Left lobe of liver (tissue), 2 donors: ENCODE results near the gene PCDHGB4. TPM values are rescaled to one million over a fixed set of nuclear protein-coding genes. Genes with fewer than 3 reads are reported as not detected.
A peak's percentile ranks its signal among the peaks of the same experiment; 100 is the strongest.
"Not testable (repeated sequence)": the region's sequence is repeated elsewhere in the genome, so short reads cannot be mapped to it uniquely, and the experiment has no call there.

Experiments used
- ATAC-seq: fragments of 200-7000 bp; cut with Tn5 transposase; one replicate; pipeline ENCODE4 v1.9.1; 2020; ENCODE audit warnings: mild to moderate bottlenecking, moderate library complexity
- DNase-seq: peaks from one replicate; pipeline ENCODE4 v3.0.0-alpha.2; 2020; ENCODE audit warnings: low spot score
- total RNA-seq: library from RNA; stranded (reverse); gene quantifications from one replicate; pipeline ENCODE4 v1.2.1, GENCODE V29; 2021
- donor health status: DM: no; HTN: no; CAD: no; lungs with moderate emphysema.
- donor health status: DM: no; HTN: yes; CAD: no.

Gene PCDHGB4
- total RNA-seq, 1 donor from 2014 or later: 2.2 TPM

- ATAC-seq (no peak), DNase-seq (no peak)
These were observed 35.3 kb downstream of the PCDHGB4 start for GRCh38 chr5:141422742-141423291.

DNA sequence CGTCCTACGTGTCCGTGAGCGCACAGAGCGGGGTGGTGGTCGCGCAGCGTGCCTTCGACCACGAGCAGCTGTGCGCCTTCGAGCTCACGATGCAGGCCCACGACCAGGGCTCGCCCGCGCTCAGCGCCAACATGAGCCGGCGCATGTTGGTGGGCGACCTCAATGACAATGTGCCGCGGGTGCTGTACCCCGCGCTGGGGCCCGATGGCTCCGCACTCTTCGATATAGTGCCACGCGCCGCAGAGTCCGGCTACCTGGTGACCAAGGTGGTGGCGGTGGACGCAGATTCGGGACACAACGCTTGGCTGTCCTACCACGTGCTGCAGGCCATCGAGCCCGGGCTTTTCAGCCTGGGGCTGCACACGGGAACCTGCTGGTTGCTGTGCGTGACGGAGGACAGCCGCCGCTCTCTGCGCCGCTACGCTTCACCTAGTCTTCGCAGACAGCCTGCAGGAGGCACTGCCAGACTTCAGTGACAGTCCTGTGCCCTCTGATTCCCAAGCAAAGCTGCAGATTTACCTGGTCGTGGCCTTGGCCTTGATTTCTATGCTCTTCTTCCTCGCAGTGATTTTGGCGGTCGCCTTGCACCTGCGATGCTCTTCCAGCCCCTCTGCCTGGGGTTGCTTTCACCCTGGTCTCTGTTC, 40.4 kb downstream of the PCDHGB4 start:
- no peak for ATAC-seq
- DNase-seq: no peak

- peak; percentile 68 for ATAC-seq
These were observed 43.0 kb downstream of the PCDHGB4 start, which contains the start of gene PCDHGA12 for GRCh38 chr5:141430332-141431113. TSS of gene PCDHGA12 (plus strand) at chr5:141430507. CDS start at chr5:141430760, 253 bp downstream.

GRCh38 chr5:141431286-141431685, 43.8 kb downstream of the PCDHGB4 start:
- DNase-seq: no peak
- ATAC-seq: no peak

More at GRCh38 chr5:141430332-141431113, 43.0 kb downstream of the PCDHGB4 start, which contains the start of gene PCDHGA12:
- DNase-seq: no peak

DNA sequence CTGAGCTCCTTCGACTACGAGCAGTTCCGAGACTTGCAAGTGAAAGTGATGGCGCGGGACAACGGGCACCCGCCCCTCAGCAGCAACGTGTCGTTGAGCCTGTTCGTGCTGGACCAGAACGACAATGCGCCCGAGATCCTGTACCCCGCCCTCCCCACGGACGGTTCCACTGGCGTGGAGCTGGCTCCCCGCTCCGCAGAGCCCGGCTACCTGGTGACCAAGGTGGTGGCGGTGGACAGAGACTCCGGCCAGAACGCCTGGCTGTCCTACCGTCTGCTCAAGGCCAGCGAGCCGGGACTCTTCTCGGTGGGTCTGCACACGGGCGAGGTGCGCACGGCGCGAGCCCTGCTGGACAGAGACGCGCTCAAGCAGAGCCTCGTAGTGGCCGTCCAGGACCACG, 44.8 kb downstream of the PCDHGB4 start:
- not testable (repeated sequence) for ATAC-seq, DNase-seq

DNA sequence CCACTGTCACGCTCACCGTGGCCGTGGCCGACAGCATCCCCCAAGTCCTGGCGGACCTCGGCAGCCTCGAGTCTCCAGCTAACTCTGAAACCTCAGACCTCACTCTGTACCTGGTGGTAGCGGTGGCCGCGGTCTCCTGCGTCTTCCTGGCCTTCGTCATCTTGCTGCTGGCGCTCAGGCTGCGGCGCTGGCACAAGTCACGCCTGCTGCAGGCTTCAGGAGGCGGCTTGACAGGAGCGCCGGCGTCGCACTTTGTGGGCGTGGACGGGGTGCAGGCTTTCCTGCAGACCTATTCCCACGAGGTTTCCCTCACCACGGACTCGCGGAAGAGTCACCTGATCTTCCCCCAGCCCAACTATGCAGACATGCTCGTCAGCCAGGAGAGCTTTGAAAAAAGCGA, 45.2 kb downstream of the PCDHGB4 start:
- not testable (repeated sequence) for DNase-seq, ATAC-seq

DNA sequence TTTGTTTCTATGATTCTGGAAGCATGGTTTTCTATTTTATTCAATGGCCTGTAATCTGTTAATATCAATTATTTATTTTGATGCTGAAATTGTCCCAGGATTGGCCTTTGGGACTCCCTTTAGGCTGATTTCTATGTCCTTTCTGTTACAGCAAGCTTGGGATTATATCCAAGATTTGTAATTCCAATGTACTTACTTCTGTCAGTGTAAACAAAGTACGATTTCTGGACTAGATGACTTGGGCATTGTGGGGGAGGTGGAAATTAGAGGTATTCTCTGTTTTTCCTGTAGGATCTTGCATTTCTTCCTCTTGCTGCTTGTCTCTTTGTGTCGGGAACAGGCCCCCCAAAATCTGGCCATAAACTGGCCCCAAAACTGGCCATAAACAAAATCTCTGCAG, 46.5 kb downstream of the PCDHGB4 start:
- no peak for DNase-seq
- ATAC-seq: no peak

GRCh38 chr5:141437221-141437620, 49.7 kb downstream of the PCDHGB4 start:
- no peak for ATAC-seq
- no peak for DNase-seq

DNA sequence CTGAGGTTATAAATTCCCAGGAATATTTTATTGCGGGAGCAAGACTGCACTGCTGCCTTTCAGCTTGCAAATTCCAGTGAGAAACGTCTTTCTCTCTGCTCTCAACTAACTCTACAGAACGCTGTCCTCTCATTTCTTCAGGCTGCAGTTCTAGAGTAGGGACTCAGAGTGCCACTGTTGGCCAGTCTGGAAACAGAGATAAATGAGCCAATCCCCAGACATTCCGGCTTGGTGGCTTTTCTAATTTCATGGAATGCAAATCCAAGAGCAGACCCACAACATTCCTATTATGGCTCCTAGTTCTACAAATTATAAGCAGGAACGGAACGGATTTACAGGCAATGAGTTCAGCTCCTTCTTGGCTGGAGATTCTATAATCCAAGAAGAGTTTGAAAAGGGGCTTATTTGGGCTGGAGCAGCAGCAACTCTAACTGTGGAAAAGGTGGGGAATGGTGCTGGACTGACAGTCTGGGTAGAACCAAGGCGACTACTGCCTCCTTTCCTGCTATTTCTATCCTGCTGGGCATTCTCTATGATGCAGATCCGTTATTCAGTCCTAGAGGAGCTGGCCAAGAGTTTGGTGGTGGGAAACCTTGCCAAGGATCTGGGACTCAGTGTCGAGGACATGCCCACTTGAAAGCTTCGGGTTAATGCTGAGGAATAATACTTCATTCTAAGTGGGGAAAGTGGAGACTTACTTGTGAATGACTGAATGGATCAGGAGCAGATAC, 52.1 kb downstream of the PCDHGB4 start:
- ATAC-seq: no peak
- no peak for DNase-seq

Other genes starting within 250 kb of the PCDHGB4 start
- gene PCDHB6, start 237.6 kb upstream of the PCDHGB4 start, total RNA-seq: 0.10 TPM
- gene PCDHB7, start 215.1 kb upstream of the PCDHGB4 start, total RNA-seq: 0.25 TPM
- not detected for gene PCDHB8, start 209.9 kb upstream of the PCDHGB4 start, total RNA-seq
- 0.58 TPM for gene PCDHB16, start 205.3 kb upstream of the PCDHGB4 start, total RNA-seq
- gene PCDHB9, start 200.5 kb upstream of the PCDHGB4 start, total RNA-seq: 0.05 TPM
- gene PCDHB10, start 195.3 kb upstream of the PCDHGB4 start, total RNA-seq: 0.28 TPM
- gene PCDHB11, start 188.1 kb upstream of the PCDHGB4 start, total RNA-seq: 0.20 TPM
- 0.28 TPM for gene PCDHB12, start 179.0 kb upstream of the PCDHGB4 start, total RNA-seq
- gene PCDHB13, start 173.8 kb upstream of the PCDHGB4 start, total RNA-seq: 0.65 TPM
- 0.75 TPM for gene PCDHB14, start 164.4 kb upstream of the PCDHGB4 start, total RNA-seq
- gene PCDHB15, start 142.3 kb upstream of the PCDHGB4 start, total RNA-seq: 0.38 TPM
- 0.25 TPM for gene SLC25A2, start 83.6 kb upstream of the PCDHGB4 start, total RNA-seq
- gene TAF7, start 66.9 kb upstream of the PCDHGB4 start, total RNA-seq: 20.6 TPM
- 0.10 TPM for gene PCDHGA1, start 57.2 kb upstream of the PCDHGB4 start, total RNA-seq
- gene PCDHGA2, start 48.9 kb upstream of the PCDHGB4 start, total RNA-seq: 1.1 TPM
- gene PCDHGA3, start 43.9 kb upstream of the PCDHGB4 start, total RNA-seq: 0.60 TPM
- gene PCDHGB1, start 37.6 kb upstream of the PCDHGB4 start, total RNA-seq: 0.63 TPM
- gene PCDHGA4, start 32.7 kb upstream of the PCDHGB4 start, total RNA-seq: 0.53 TPM
- gene PCDHGB2, start 27.7 kb upstream of the PCDHGB4 start, total RNA-seq: 0.81 TPM
- 0.35 TPM for gene PCDHGA5, start 23.5 kb upstream of the PCDHGB4 start, total RNA-seq
- gene PCDHGB3, start 17.5 kb upstream of the PCDHGB4 start, total RNA-seq: 0.83 TPM
- 0.68 TPM for gene PCDHGA6, start 13.8 kb upstream of the PCDHGB4 start, total RNA-seq
- gene PCDHGA7, start 5.0 kb upstream of the PCDHGB4 start, total RNA-seq: 0.33 TPM
- gene PCDHGA8, start 4.9 kb downstream of the PCDHGB4 start, total RNA-seq: 0.35 TPM
- 4.2 TPM for gene PCDHGB5, start 10.2 kb downstream of the PCDHGB4 start, total RNA-seq
- 0.65 TPM for gene PCDHGA9, start 15.1 kb downstream of the PCDHGB4 start, total RNA-seq
- gene PCDHGB6, start 20.3 kb downstream of the PCDHGB4 start, total RNA-seq: 2.3 TPM
- 2.2 TPM for gene PCDHGA10, start 25.3 kb downstream of the PCDHGB4 start, total RNA-seq
- 2.0 TPM for gene PCDHGB7, start 30.0 kb downstream of the PCDHGB4 start, total RNA-seq
- 0.68 TPM for gene PCDHGA11, start 33.4 kb downstream of the PCDHGB4 start, total RNA-seq
- gene PCDHGA12, start 42.8 kb downstream of the PCDHGB4 start, total RNA-seq: 1.0 TPM
- 8.5 TPM for gene PCDHGC3, start 88.3 kb downstream of the PCDHGB4 start, total RNA-seq
- 0.65 TPM for gene PCDHGC4, start 97.3 kb downstream of the PCDHGB4 start, total RNA-seq
- gene PCDHGC5, start 101.4 kb downstream of the PCDHGB4 start, total RNA-seq: 0.40 TPM
- gene DIAPH1, start 231.3 kb downstream of the PCDHGB4 start, total RNA-seq: 120 TPM
- gene HDAC3, start 249.2 kb downstream of the PCDHGB4 start, total RNA-seq: 28.7 TPM
- 0.96 TPM for gene RELL2, start 249.3 kb downstream of the PCDHGB4 start, total RNA-seq